Femur (tissue), 1 donor: ENCODE data around the gene EPB41L3.
"Not testable (repeated sequence)": the region's sequence is repeated elsewhere in the genome, so short reads cannot be mapped to it uniquely, and the experiment has no call there.

Experiments
- DNase-seq: peaks from one replicate; pipeline ENCODE4 v3.0.0-alpha.2; 2017

The EPB41L3 gene

GRCh38 chr18:5530629-5531178, 13.1 kb downstream of the EPB41L3 start:
- no peak for DNase-seq

- no peak for DNase-seq
Observed at GRCh38 chr18:5529471-5529870, 14.3 kb downstream of the EPB41L3 start.

- peak; percentile 29 for DNase-seq
Observed at GRCh38 chr18:5527603-5528002, 16.2 kb downstream of the EPB41L3 start.

GRCh38 chr18:5524660-5525059, 19.1 kb downstream of the EPB41L3 start:
- no peak for DNase-seq

- DNase-seq = no peak
Observed at GRCh38 chr18:5521000-5521399, 22.8 kb downstream of the EPB41L3 start.

- DNase-seq = no peak
Observed at GRCh38 chr18:5520464-5520863, 23.3 kb downstream of the EPB41L3 start.

- DNase-seq = no peak
Observed at GRCh38 chr18:5519448-5520298, 24.1 kb downstream of the EPB41L3 start.

GRCh38 chr18:5518899-5519371, 24.9 kb downstream of the EPB41L3 start:
- DNase-seq = no peak

- no peak for DNase-seq
Observed at GRCh38 chr18:5518179-5518770, 25.5 kb downstream of the EPB41L3 start.

GRCh38 chr18:5516841-5517240, 27.0 kb downstream of the EPB41L3 start:
- DNase-seq = no peak

GRCh38 chr18:5515011-5515784, 28.6 kb downstream of the EPB41L3 start:
- no peak for DNase-seq

- no peak for DNase-seq
Observed at GRCh38 chr18:5513947-5514346, 29.9 kb downstream of the EPB41L3 start.

GRCh38 chr18:5512176-5512575, 31.6 kb downstream of the EPB41L3 start:
- DNase-seq = no peak

- DNase-seq = not testable (repeated sequence)
Observed at GRCh38 chr18:5511541-5511940, 32.3 kb downstream of the EPB41L3 start.

GRCh38 chr18:5510135-5510846, 33.5 kb downstream of the EPB41L3 start:
- no peak for DNase-seq

GRCh38 chr18:5508821-5509220, 35.0 kb downstream of the EPB41L3 start:
- no peak for DNase-seq

GRCh38 chr18:5507756-5508155, 36.0 kb downstream of the EPB41L3 start:
- no peak for DNase-seq

- DNase-seq = no peak
Observed at GRCh38 chr18:5506174-5506573, 37.6 kb downstream of the EPB41L3 start.

GRCh38 chr18:5503740-5504139, 40.1 kb downstream of the EPB41L3 start:
- no peak for DNase-seq

- DNase-seq = no peak
Observed at GRCh38 chr18:5500158-5500939, 43.4 kb downstream of the EPB41L3 start.

GRCh38 chr18:5498452-5498851, 45.3 kb downstream of the EPB41L3 start:
- no peak for DNase-seq

- DNase-seq = no peak
Observed at GRCh38 chr18:5496305-5496704, 47.5 kb downstream of the EPB41L3 start.
